ENCODE measurements around the gene ASB10.

The ASB10 gene

GRCh38 chr7:151166629-151167196, 20.3 kb downstream of the ASB10 start:
- DNase-seq (ENCODE audit: low read depth in 2 of 2), result no peak

- no peak for DNase-seq (ENCODE audit: low read depth in 2 of 2)
These were observed 25.3 kb downstream of the ASB10 start for GRCh38 chr7:151161757-151162156.

- DNase-seq (ENCODE audit: low read depth in 2 of 2), result no peak
These were observed 29.3 kb downstream of the ASB10 start for GRCh38 chr7:151157645-151158329.

GRCh38 chr7:151152643-151153513, 34.2 kb downstream of the ASB10 start:
- DNase-seq (ENCODE audit: low read depth in 2 of 2), result no peak

- DNase-seq (ENCODE audit: low read depth in 2 of 2), result no peak
These were observed 36.7 kb downstream of the ASB10 start for GRCh38 chr7:151150388-151150787.

GRCh38 chr7:151148319-151149259, 38.5 kb downstream of the ASB10 start:
- no peak for DNase-seq (ENCODE audit: low read depth in 2 of 2)

DNA sequence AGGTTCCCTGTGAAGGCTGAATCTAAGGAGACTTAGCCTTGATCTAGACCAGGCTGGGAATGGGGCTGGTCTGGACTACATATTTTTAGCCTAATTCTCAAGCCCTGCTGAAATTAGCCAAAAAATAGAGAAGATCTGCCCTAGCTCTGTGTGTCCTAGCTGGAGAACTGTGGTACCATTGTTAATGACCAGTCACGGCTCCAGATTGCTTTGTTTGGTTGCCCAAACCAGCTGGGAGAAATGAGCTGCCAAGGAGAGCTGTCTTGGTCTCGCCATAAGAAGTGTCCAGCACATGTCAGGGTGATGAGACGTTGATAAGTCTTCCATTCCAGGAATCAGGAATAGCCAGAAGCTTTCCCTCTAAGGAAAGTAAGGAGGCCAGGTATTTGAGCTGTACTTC, 40.3 kb downstream of the ASB10 start:
- no peak for DNase-seq (ENCODE audit: low read depth in 2 of 2)

- DNase-seq (ENCODE audit: low read depth in 2 of 2), result no peak
These were observed 42.7 kb downstream of the ASB10 start for GRCh38 chr7:151144387-151144786.

GRCh38 chr7:151143261-151144015, 43.6 kb downstream of the ASB10 start:
- DNase-seq (ENCODE audit: low read depth in 2 of 2), result no peak

- no peak for DNase-seq (ENCODE audit: low read depth in 2 of 2)
These were observed 44.4 kb downstream of the ASB10 start for GRCh38 chr7:151142686-151143040.

GRCh38 chr7:151141855-151142685, 45.0 kb downstream of the ASB10 start:
- no peak for DNase-seq (ENCODE audit: low read depth in 2 of 2)

GRCh38 chr7:151141311-151141854, 45.7 kb downstream of the ASB10 start:
- no peak for DNase-seq (ENCODE audit: low read depth in 2 of 2)

DNA sequence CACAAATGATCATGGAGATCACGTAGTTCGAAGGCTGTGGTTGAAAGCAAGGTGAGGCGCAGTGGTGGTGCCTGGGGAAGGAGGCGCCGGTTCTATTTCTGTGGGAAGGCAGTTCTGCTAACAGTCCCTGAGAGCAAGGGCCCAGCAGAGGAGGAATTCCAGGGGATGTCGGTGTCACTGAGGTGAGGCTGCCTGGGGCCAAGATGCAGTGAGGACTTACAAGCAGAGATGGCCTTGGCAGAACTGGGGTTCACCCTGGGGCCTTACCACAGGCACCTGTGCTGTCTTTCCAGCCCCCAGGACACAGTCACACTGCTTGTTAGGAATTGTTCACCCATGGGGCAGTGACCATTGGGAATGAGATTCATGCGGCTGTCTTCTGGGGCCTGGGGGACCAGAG, 46.2 kb downstream of the ASB10 start:
- DNase-seq (ENCODE audit: low read depth in 2 of 2), result no peak

DNA sequence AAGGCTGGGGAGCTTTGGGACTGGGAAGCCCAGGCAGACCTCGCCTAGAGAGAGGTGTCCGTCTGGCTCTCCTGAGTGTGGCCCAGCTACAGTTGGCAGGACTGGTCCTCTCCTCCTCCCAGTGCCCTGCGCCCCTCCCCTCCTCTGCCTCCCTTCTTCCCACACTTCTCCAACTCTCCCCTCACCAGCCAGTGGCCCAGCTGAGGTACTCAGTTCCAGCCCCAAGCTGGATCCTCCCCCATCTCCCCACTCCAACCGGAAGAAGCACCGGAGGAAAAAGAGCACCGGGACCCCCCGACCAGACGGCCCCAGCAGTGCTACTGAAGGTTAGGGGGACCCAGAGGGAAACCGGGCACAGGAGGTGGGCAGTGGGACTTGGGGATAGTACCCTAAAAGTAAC, 47.3 kb downstream of the ASB10 start:
- DNase-seq (ENCODE audit: low read depth in 2 of 2), result no peak

DNA sequence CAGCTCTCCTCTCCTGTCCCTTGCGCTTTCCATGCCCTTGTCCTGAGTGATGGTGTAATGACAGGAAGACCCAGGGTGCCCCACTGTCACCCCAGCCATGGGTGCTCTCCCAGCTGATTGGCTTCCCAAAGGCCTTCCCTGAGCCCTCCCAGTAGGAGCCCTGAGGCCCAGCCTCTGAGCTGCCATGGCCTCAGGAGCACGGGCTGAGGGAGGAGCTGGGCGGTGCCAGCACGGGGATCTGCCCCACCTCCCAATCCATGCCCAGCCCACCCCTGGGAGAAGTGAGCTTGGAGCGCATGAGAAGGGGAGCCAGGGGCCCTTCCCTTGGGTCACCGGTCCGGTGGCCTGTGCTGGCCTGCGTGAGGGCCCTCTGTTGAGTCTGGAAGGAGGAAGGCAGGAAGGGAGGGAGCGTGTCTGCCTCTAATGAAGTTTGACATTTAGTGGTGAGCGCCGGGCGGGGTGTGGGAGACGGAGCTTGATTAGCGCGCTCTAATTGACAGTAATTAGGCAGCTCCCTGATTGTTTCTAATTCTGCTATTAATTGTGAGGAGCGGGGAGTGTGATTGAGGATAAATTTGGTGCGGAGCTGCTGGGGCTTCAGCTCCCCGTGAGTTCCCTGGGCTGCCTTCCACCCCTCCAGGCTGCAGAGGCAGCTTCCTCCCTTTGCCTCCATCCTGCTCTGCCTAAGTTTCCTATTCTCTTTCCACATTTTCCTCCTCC, 47.8 kb downstream of the ASB10 start:
- no peak for DNase-seq (ENCODE audit: low read depth in 2 of 2)

DNA sequence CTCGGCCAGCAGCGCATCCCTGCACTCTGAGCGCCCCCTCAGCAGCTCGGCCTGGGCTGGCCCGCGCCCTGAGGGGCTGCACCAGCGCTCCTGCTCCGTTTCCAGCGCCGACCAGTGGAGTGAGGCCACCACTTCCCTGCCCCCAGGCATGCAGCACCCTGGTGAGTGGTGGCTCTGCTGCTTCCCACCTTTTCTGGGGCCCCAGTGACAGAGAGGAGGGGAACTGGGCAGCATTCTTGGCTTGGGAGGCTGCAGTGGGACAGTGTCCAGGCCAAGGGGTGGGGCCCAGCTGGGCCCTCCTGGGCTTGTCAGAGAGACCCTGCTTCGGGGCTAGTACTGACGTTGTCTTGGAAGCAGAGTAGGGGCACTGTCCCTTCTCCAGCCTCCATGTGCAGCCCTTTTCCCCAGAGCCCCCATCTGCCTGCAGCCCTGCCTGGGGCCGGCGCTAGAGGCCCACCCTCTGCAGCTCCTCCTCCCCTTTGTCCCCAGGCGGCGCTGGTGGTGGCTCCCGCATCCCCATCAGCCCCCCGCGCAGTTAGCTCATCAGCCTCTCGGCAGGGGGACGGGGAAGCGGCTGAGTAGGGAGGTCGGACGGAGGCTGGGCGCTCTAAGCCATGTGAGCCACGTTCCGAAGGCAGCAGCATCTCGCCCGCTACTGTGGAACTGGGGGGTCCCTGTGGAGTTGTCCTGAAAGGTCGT, 48.7 kb downstream of the ASB10 start:
- no peak for DNase-seq (ENCODE audit: low read depth in 2 of 2)

GRCh38 chr7:151137791-151138152, 49.3 kb downstream of the ASB10 start:
- DNase-seq (ENCODE audit: low read depth in 2 of 2), result no peak

DNA sequence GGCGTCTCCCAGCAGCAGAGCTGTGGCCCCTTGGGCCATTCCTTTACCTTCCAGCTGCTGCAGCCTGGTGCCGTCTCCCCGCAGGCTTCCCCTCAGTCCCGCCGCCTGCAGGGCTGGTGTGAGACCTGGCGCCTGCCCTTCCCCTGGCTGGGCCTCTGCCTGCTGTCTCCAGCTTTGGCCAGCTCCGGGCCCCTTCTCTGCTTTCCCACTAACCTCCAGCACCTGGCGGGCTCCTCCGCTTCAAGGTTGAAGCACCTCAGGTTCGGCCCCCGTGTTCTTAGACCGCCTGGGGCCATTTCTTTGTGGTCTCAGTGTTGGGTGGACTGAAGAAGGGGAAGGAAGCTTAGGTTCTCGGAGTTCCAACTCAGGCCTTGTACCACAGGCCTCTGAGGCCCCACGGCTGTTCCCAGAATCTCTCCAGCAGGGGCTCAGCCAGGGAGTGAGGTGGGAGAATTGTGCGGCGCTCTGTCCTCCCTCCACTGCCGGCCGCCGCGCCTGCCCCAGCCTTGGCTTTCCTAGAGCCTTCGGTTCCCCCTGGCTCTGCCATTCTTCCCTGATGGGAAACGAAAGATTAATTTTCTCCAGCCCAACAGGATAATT, 49.9 kb downstream of the ASB10 start:
- DNase-seq (ENCODE audit: low read depth in 2 of 2), result no peak

Data from activated CD8-positive, alpha-beta memory T cell treated with anti-CD3 and anti-CD28 coated beads for 4 hours (primary cell).